Right lung (tissue), 10 donors: ENCODE measurements around the gene TCP11X2. TPM values are rescaled to one million over a fixed set of nuclear protein-coding genes. Genes with fewer than 3 reads are reported as not detected.
"Not testable (repeated sequence)": the region's sequence is repeated elsewhere in the genome, so short reads cannot be mapped to it uniquely, and the experiment has no call there.

Source experiments
- DNase-seq, 2 donors: peaks; one replicate each; pipeline ENCODE4 v3.0.0-alpha.2; 2013
- long read RNA-seq, 8 donors: transcript quantifications; one replicate each; lab custom pipeline, GENCODE V29; 2026
- polyA plus RNA-seq, 5 donors: library from polyadenylated mRNA; unstranded; fragments of 120-200 nt; gene quantifications; one replicate each; pipeline versions ENCODE4 v1.2.1 to v1.2.3, GENCODE V29; 2013; ENCODE audit warnings: inconsistent platforms in 1 of 5, low replicate concordance in 1 of 5; ENCODE audit not compliant: insufficient read length in 5 of 5, insufficient read depth in 1 of 5

The TCP11X2 gene
- polyA plus RNA-seq, result under 1 TPM in 3 of 5 donors, not detected in 2; 0.45 to 0.59 (median 0.52) TPM
- long read RNA-seq, donor 1, result 0 reads
- long read RNA-seq, donor 2, result 0 reads
- long read RNA-seq, donor 3, result 0 reads
- long read RNA-seq, donor 4, result 0 reads
- long read RNA-seq, donor 5, result 0 reads
- long read RNA-seq, donor 6, result 0 reads
- long read RNA-seq, donor 7, result 0 reads
- long read RNA-seq, donor 8, result 0 reads

- not testable (repeated sequence) for DNase-seq
These were observed at the start of gene TCP11X2 for GRCh38 chrX:102471762-102472220. Gene TCP11X2, minus strand, starts transcription at chrX:102471812.

GRCh38 chrX:102517326-102517725 lies 45.7 kb upstream of the TCP11X2 start:
- peak; percentile 1 to 14 for DNase-seq

GRCh38 chrX:102515975-102516941 lies 44.6 kb upstream of the TCP11X2 start, which contains the start of gene TMSB15A:
Gene TMSB15A, minus strand, starts transcription at chrX:102516739.
- DNase-seq, result peak; percentile 63 to 67

- DNase-seq, result no peak
These were observed 42.9 kb upstream of the TCP11X2 start for GRCh38 chrX:102514536-102514935.

- DNase-seq, result no peak
These were observed 27.1 kb upstream of the TCP11X2 start for GRCh38 chrX:102498732-102499131.

GRCh38 chrX:102491766-102492165 lies 20.2 kb upstream of the TCP11X2 start:
- no peak for DNase-seq

GRCh38 chrX:102478765-102479164 lies 7.2 kb upstream of the TCP11X2 start:
- not testable (repeated sequence) for DNase-seq

GRCh38 chrX:102470215-102470614 lies 1.4 kb downstream of the TCP11X2 start:
- DNase-seq, result not testable (repeated sequence)

GRCh38 chrX:102458615-102459014 lies 13.0 kb downstream of the TCP11X2 start:
- not testable (repeated sequence) for DNase-seq

- DNase-seq, result not testable (repeated sequence)
These were observed 31.7 kb downstream of the TCP11X2 start, which contains the start of gene NXF2B for GRCh38 chrX:102439908-102440307. Gene NXF2B, minus strand, starts transcription at chrX:102440008. Its CDS starts 59,972 bp downstream, at chrX:102380036.

GRCh38 chrX:102414493-102414892 lies 57.1 kb downstream of the TCP11X2 start:
- not testable (repeated sequence) for DNase-seq

Other genes with a start within 250 kb of the TCP11X2 start
- under 1 TPM in 3 of 5 donors, not detected in 2; 0.13 to 0.33 (median 0.14) TPM for gene NXF2, start 224.6 kb downstream of the TCP11X2 start, polyA plus RNA-seq
- gene NXF2B, start 31.8 kb downstream of the TCP11X2 start, polyA plus RNA-seq, result under 1 TPM in 4 of 5 donors, not detected in 1; 0.36 to 0.76 (median 0.61) TPM
- 100 to 1,000 TPM in 1 of 5 donors, 10 to 100 TPM in 4; 48.4 to 107 (median 71.8) TPM for gene TMSB15A, start 44.9 kb upstream of the TCP11X2 start, polyA plus RNA-seq
- 10 to 100 TPM; 10.5 to 18.9 (median 17.1) TPM for gene ARMCX5, start 127.7 kb upstream of the TCP11X2 start, polyA plus RNA-seq
- 10 to 100 TPM; 15.6 to 24.6 (median 18.3) TPM for gene GPRASP1, start 179.7 kb upstream of the TCP11X2 start, polyA plus RNA-seq
- gene GPRASP2, start 240.6 kb upstream of the TCP11X2 start, polyA plus RNA-seq, result 10 to 100 TPM; 27.7 to 38.7 (median 35.6) TPM
- 10 to 100 TPM; 13.2 to 19.4 (median 17.3) TPM for gene GPRASP3, start 248.9 kb upstream of the TCP11X2 start, polyA plus RNA-seq